ENCODE data around the gene PIM1.
"Not testable (repeated sequence)": the region's sequence is repeated elsewhere in the genome, so short reads cannot be mapped to it uniquely, and the experiment has no call there.

PIM1 gene

DNA sequence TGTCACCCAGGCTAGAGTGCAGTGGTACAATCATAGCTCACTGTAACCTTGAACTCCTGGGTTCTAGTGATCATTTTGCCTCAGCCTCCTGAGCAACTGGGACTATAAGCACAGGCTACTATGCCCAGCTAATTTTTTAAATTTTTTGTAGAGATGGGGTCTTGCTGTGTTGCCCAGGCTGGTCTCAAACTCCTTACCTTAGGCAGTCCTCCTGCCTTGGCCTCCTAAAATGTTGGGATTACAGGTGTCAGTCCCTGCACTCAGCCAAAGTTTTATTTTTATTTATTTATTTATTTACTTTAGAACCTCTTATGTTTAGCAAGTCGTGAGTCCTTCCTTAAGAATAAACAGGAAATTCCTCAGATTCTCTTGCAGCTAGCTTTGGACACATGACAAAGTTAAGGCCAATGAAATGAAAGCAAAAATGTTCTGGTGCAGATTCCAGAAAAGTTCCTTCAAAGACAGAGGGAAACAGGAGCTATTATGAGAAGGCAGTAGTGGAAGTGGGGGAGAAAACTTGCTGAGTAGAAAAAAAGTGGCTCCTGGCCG, 19.1 kb downstream of the PIM1 start:
- DNase-seq (ENCODE audit: low read depth in 2 of 2) = no peak

DNA sequence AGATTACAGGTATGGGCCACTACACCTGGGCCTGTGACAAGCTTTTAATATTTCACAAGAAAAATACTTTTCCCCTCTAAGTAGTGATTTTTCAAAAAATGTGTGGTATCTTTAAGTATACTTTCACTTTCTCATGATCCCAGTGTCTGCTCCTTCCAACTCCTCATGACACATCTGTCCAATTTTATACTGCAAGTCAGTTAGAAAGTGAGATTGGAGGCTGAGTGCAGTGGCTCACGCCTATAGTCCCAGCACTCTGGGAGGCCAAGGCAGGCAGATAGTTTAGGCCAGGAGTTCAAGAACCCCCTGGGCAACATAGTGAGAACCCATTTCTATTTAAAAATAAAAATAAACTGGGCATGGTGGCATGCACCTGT, 20.2 kb downstream of the PIM1 start:
- DNase-seq (ENCODE audit: low read depth in 2 of 2) = no peak

DNA sequence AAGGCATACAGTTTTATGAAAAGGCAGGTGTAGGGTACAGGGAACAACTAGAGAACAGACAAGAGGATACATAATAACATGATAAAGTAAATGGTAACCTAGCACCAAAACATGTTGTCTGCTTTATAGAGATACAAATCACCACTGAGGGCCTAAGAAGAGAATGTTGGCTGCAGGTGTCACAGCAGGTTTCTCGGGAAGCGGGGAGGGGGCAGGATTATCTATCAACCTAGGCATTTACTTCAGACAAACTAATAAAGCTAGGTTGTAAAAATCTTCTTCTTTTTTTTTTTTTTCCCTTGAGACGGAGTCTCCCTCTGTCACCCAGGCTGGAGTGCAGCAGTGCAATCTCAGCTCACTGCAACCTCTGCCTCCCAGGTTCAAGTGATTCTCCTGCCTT, 22.7 kb downstream of the PIM1 start:
- no peak for DNase-seq (ENCODE audit: low read depth in 2 of 2)

DNA sequence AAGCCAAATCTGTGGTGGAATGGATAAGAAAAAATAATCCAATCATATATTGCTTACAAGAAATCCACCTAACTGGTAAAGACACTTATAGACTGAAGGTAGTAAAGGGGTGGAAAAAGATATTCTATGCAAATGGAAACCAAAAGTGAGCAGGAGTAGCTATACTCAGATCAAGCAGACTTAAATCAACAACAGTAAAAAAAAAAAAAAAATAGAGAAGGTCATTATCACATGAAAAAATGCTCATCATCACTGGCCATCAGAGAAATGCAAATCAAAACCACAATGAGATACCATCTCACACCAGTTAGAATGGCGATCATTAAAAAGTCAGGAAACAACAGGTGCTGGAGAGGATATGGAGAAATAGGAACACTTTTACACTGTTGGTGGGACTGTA, 24.9 kb downstream of the PIM1 start:
- not testable (repeated sequence) for DNase-seq (ENCODE audit: low read depth in 2 of 2)

DNA sequence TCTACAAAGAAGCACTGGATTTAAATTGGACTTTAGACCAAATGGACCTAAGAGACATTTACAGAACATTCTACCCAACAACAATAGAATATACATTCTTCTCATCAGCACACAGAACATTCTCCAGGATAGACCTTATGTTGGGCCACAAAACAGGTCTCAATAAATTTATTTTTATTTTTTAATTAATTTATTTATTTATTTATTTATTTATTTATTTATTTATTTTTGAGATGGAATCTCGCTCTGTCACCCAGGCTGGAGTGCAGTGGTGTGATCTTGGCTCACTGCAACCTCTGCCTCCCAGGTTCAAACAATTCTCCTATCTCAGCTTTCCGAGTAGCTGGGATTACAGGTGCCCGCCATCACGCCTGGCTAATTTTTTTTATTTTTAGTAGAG, 26.5 kb downstream of the PIM1 start:
- not testable (repeated sequence) for DNase-seq (ENCODE audit: low read depth in 2 of 2)

GRCh38 chr6:37200085-37200484, 30.1 kb downstream of the PIM1 start:
- DNase-seq (ENCODE audit: low read depth in 2 of 2) = no peak

- no peak for DNase-seq (ENCODE audit: low read depth in 2 of 2)
Measured at GRCh38 chr6:37201726-37202125, 31.8 kb downstream of the PIM1 start.

- DNase-seq (ENCODE audit: low read depth in 2 of 2) = no peak
Measured at GRCh38 chr6:37202788-37203491, 33.0 kb downstream of the PIM1 start.

GRCh38 chr6:37204014-37204751, 34.2 kb downstream of the PIM1 start:
- DNase-seq (ENCODE audit: low read depth in 2 of 2) = no peak

- DNase-seq (ENCODE audit: low read depth in 2 of 2) = no peak
Measured at GRCh38 chr6:37205175-37205996, 35.4 kb downstream of the PIM1 start.

- no peak for DNase-seq (ENCODE audit: low read depth in 2 of 2)
Measured at GRCh38 chr6:37205997-37206340, 36.0 kb downstream of the PIM1 start.

DNA sequence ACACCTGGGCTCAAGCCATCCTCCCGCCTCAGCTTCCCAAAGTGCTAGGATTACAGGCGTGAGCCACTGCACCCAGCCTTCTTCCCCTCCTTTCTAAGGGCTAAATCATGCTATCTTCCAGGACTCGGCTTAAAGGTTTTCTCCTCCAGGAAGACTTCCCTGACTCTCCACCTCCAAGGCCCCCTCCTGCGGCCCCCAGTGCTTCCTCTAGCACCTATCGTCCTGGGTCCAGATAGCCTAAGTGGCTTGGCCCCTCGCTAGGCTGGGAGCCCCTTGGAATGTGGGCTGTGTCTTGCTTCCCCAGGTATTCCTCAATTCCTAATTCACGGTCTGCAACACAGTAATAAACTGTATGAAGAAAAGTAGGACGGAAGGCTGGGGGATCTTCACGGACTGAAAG, 36.7 kb downstream of the PIM1 start:
- DNase-seq (ENCODE audit: low read depth in 2 of 2) = no peak

GRCh38 chr6:37207903-37208456, 38.0 kb downstream of the PIM1 start:
- DNase-seq (ENCODE audit: low read depth in 2 of 2) = peak; percentile 68 to 83

GRCh38 chr6:37208793-37209192, 38.8 kb downstream of the PIM1 start:
- no peak for DNase-seq (ENCODE audit: low read depth in 2 of 2)

DNA sequence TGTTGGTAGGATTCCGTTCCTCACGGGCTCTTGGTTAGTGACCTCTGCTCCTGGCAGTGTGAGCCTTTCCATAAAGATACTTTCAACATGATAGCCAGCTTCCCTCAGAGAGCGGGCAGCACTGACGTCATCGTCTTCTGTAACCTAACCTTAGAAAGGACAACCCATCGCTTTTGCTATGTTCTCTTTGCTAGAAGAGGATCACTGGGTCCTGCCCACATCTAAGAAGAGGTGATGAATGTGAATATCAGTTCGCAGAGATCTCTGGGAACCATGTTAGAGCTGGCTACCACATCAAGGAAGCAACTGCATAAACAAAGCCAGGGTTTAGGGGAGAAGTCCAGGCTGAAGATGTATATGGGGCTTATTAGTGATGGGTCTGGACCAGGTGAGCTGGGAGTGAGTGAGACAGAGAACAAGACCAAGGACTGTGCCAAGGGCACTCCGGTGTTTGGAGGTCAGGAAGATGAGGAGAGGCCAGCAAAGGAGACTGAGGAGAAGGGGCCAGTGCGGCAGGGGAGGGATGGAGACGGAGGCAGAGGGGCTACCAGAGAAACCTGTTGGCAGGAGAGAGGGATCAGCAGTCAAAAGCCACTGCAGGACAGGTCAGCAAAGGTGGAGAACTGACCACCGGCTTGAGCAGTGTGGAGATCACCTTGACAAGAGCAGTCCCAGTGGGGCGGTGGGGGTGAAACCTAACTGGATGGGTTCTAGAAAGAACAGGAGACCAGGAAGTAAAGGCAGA, 39.7 kb downstream of the PIM1 start:
- peak in 1 of 2 donors; percentile 38 for DNase-seq (ENCODE audit: low read depth in 2 of 2)

GRCh38 chr6:37210313-37210968, 40.5 kb downstream of the PIM1 start:
- DNase-seq (ENCODE audit: low read depth in 2 of 2) = peak in 1 of 2 donors; percentile 68

DNA sequence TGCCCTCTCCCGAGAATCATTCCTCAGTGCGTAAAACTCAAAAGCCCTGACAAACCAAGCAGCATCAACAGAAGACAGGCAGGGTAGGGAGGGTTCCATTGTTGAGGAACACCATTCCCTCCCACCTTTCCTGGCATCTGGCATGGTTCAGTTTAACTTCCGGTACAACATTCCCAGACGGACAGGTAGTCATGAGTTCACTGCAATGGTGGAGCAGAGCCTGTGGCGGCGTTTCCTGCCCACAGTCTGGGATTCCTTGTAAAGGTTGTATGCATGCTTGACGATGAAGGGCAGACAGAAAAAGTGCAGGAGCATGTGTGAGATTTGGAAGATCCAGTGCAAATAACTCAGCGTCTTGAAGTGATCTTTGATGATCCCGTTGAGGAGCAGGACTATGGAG, 42.3 kb downstream of the PIM1 start:
- DNase-seq (ENCODE audit: low read depth in 2 of 2) = no peak

DNA sequence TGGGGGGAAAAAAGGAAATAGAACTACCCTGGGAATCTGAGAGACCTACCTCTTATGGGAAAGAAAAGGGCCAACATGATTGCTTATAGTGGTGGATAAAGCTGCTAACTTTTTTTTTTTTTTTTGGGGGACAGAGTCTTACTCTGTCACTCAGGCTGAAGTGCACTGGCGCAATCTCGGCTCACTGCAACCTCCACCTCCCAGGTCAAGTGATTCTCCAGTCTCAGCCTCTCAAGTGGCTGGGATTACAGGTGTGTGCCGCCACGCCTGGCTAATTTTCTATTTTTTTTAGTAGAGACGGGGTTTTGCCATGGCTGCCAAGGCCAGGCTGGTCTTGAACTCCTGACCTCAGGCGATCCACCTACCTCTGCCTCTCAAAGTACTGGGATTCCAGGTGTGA, 48.1 kb downstream of the PIM1 start:
- no peak for DNase-seq (ENCODE audit: low read depth in 2 of 2)

GRCh38 chr6:37218511-37218910, 48.6 kb downstream of the PIM1 start:
- no peak for DNase-seq (ENCODE audit: low read depth in 2 of 2)

- DNase-seq (ENCODE audit: low read depth in 2 of 2) = no peak
Measured at GRCh38 chr6:37221585-37222124, 51.7 kb downstream of the PIM1 start.

All from stimulated activated CD8-positive, alpha-beta memory T cell treated with anti-CD3 and anti-CD28 coated beads, Interleukin-15, amount 100 ng/mL, for 4 hours (primary cell).